ENCODE data around the gene ARG1. TPM values are rescaled to one million over a fixed set of nuclear protein-coding genes. Genes with fewer than 3 reads are reported as not detected.

Gene ARG1
- total and polyA plus RNA-seq, 2 experiments from 2014 or later: 0.50 TPM; not detected in 1

GRCh38 chr6:131545317-131545716, 27.7 kb upstream of the ARG1 start:
- no peaks in the 10 kb centered on the region for H3K36me3 ChIP-seq
- peaks cover 8% of the 10 kb centered on the region for H3K4me1 ChIP-seq (ENCODE audit: low read depth)
- no peak for TF ChIP-seq CTCF (IDR thresholded peaks at IDR 0.05; ENCODE audit: low read depth, low read length)
- no peak for DNase-seq (ENCODE audit: low read depth in 1 of 2, low spot score in 1 of 2)
- no peaks in the 10 kb centered on the region for H3K27me3 ChIP-seq
- no peak overlapping the region for H3K4me3 ChIP-seq
- no peak overlapping the region for H3K27ac ChIP-seq
- H3K9me3 ChIP-seq (ENCODE audit: low read depth): no peaks in the 10 kb centered on the region

- Histone ChIP-seq H3K4me1 (ENCODE audit: low read depth) (peaks cover 8% of the 10 kb centered on the region), H3K4me3 (no peak overlapping the region), H3K27me3 (no peaks in the 10 kb centered on the region), H3K36me3 (no peaks in the 10 kb centered on the region), H3K27ac (no peak overlapping the region), H3K9me3 (ENCODE audit: low read depth) (no peaks in the 10 kb centered on the region)
- DNase-seq (ENCODE audit: low read depth in 1 of 2, low spot score in 1 of 2): peak in 1 of 2 donors; percentile 20
- TF ChIP-seq CTCF (IDR thresholded peaks at IDR 0.05; ENCODE audit: low read depth, low read length): no peak
Measured at GRCh38 chr6:131547488-131547887, 25.5 kb upstream of the ARG1 start.

- H3K27me3 ChIP-seq: no peaks in the 10 kb centered on the region
- TF ChIP-seq CTCF (IDR thresholded peaks at IDR 0.05; ENCODE audit: low read depth, low read length): no peak
- H3K27ac ChIP-seq: no peak overlapping the region
- no peaks in the 10 kb centered on the region for H3K36me3 ChIP-seq
- H3K4me1 ChIP-seq (ENCODE audit: low read depth): peaks cover 8% of the 10 kb centered on the region
- no peaks in the 10 kb centered on the region for H3K9me3 ChIP-seq (ENCODE audit: low read depth)
- no peak overlapping the region for H3K4me3 ChIP-seq
- DNase-seq (ENCODE audit: low read depth in 1 of 2, low spot score in 1 of 2): no peak
Measured at GRCh38 chr6:131548441-131548840, 24.6 kb upstream of the ARG1 start.

GRCh38 chr6:131549811-131550210, 23.2 kb upstream of the ARG1 start:
- no peak overlapping the region for H3K4me3 ChIP-seq
- H3K27ac ChIP-seq: no peak overlapping the region
- no peak for TF ChIP-seq CTCF (IDR thresholded peaks at IDR 0.05; ENCODE audit: low read depth, low read length)
- no peaks in the 10 kb centered on the region for H3K27me3 ChIP-seq
- peaks cover 8% of the 10 kb centered on the region for H3K4me1 ChIP-seq (ENCODE audit: low read depth)
- no peak for DNase-seq (ENCODE audit: low read depth in 1 of 2, low spot score in 1 of 2)
- H3K36me3 ChIP-seq: no peaks in the 10 kb centered on the region
- H3K9me3 ChIP-seq (ENCODE audit: low read depth): no peaks in the 10 kb centered on the region

GRCh38 chr6:131551902-131552301, 21.1 kb upstream of the ARG1 start:
- Histone ChIP-seq H3K4me3 (no peak overlapping the region), H3K36me3 (no peaks in the 10 kb centered on the region), H3K27ac (no peak overlapping the region), H3K27me3 (no peaks in the 10 kb centered on the region), H3K4me1 (ENCODE audit: low read depth) (peaks cover 8% of the 10 kb centered on the region), H3K9me3 (ENCODE audit: low read depth) (no peaks in the 10 kb centered on the region)
- no peak for DNase-seq (ENCODE audit: low read depth in 1 of 2, low spot score in 1 of 2)
- TF ChIP-seq CTCF (IDR thresholded peaks at IDR 0.05; ENCODE audit: low read depth, low read length): no peak

GRCh38 chr6:131552572-131552971, 20.5 kb upstream of the ARG1 start:
- no peak for TF ChIP-seq CTCF (IDR thresholded peaks at IDR 0.05; ENCODE audit: low read depth, low read length)
- Histone ChIP-seq H3K27ac (no peak overlapping the region), H3K4me1 (ENCODE audit: low read depth) (peaks cover 8% of the 10 kb centered on the region), H3K4me3 (no peak overlapping the region), H3K36me3 (no peaks in the 10 kb centered on the region), H3K9me3 (ENCODE audit: low read depth) (no peaks in the 10 kb centered on the region), H3K27me3 (no peaks in the 10 kb centered on the region)
- no peak for DNase-seq (ENCODE audit: low read depth in 1 of 2, low spot score in 1 of 2)
